Lower leg skin (tissue), 3 donors: ENCODE results near the gene SVIL.

Source experiments
- CTCF ChIP-seq, 3 donors: fragments of 450-650 bp; IDR thresholded peaks; one replicate each; pipeline ENCODE4 v1.5.1; 2016; ENCODE audit warnings: antibody characterized with exemption in 3 of 3, mild to moderate bottlenecking in 3 of 3, moderate library complexity in 2 of 3
- POLR2A ChIP-seq, 2 donors: fragments of 450-650 bp; IDR thresholded peaks; one replicate each; pipeline ENCODE4 v1.6.1; 2016 to 2017; ENCODE audit warnings: antibody characterized with exemption in 2 of 2, mild to moderate bottlenecking in 1 of 2, moderate library complexity in 1 of 2

- TF ChIP-seq CTCF (IDR thresholded peaks at IDR 0.05) (no peak), POLR2A (IDR thresholded peaks at IDR 0.05) (no peak)
These were observed 34.7 kb downstream of the SVIL start for GRCh38 chr10:29600067-29600466.
